Liver (tissue), 9 donors: ENCODE measurements around the gene KCNIP1. TPM values are rescaled to one million over a fixed set of nuclear protein-coding genes. Genes with fewer than 3 reads are reported as not detected.

ENCODE experiments used
- DNase-seq: peaks from one replicate; pipeline ENCODE4 v3.0.0-alpha.2; 2017; ENCODE audit warnings: low spot score
- H3K27ac ChIP-seq, 2 donors: one replicate each; pipeline ENCODE4 v1.7.0; 2013; ENCODE audit warnings: inconsistent platforms in 2 of 2, low read length in 2 of 2, control low read depth in 1 of 2, low read depth in 1 of 2, mild to moderate bottlenecking in 1 of 2
- H3K27me3 ChIP-seq, 4 donors: one replicate each; pipeline versions ENCODE4 v1.6.1 to v1.7.0; 2013; ENCODE audit warnings: low read length in 3 of 4, inconsistent platforms in 1 of 4, mild to moderate bottlenecking in 1 of 4, moderate library complexity in 1 of 4; ENCODE audit not compliant: control insufficient read depth in 4 of 4, insufficient read depth in 4 of 4
- H3K36me3 ChIP-seq, 4 donors: one replicate each; pipeline versions ENCODE4 v1.6.1 to v1.7.0; 2013; ENCODE audit warnings: low read length in 3 of 4, mild to moderate bottlenecking in 3 of 4, low read depth in 1 of 4, moderate library complexity in 1 of 4; ENCODE audit not compliant: control insufficient read depth in 4 of 4, insufficient read depth in 3 of 4
- H3K4me1 ChIP-seq, 4 donors: one replicate each; pipeline versions ENCODE4 v1.6.1 to v1.7.0; 2013; ENCODE audit warnings: low read length in 3 of 4, mild to moderate bottlenecking in 3 of 4, moderate library complexity in 1 of 4; ENCODE audit not compliant: control insufficient read depth in 4 of 4, insufficient read depth in 4 of 4
- H3K4me3 ChIP-seq, 3 donors: one replicate each; pipeline versions ENCODE4 v1.6.1 to v1.7.0; 2013; ENCODE audit warnings: low read length in 3 of 3, control low read depth in 1 of 3, low read depth in 1 of 3, mild to moderate bottlenecking in 1 of 3
- H3K9ac ChIP-seq, 2 donors: one replicate each; pipeline ENCODE4 v1.7.0; 2013; ENCODE audit warnings: low read length in 2 of 2, mild to moderate bottlenecking in 2 of 2, moderate library complexity in 2 of 2, control low read depth in 1 of 2, low read depth in 1 of 2
- H3K9me3 ChIP-seq, 4 donors: one replicate each; pipeline versions ENCODE4 v1.6.1 to v1.7.0; 2013; ENCODE audit warnings: low read length in 3 of 4; ENCODE audit not compliant: control insufficient read depth in 4 of 4
- ATF3 ChIP-seq: IDR thresholded peaks from 2 replicates; pipeline ENCODE4 v1.6.1; 2016; ENCODE audit warnings: antibody characterized with exemption
- CTCF ChIP-seq: fragments of 150-350 bp; IDR thresholded peaks from 2 replicates; pipeline ENCODE4 v1.5.1; 2017; ENCODE audit warnings: improper control_type of control experiment, low read depth, low read length; ENCODE audit not compliant: missing input control
- EGR1 ChIP-seq, 2 donors: IDR thresholded peaks; 2 replicates each; pipeline ENCODE4 v1.6.1; 2016 to 2018; ENCODE audit warnings: antibody characterized with exemption in 2 of 2, low read depth in 2 of 2
- FOXA1 ChIP-seq: IDR thresholded peaks from 2 replicates; pipeline ENCODE4 v1.6.1; 2016; ENCODE audit warnings: antibody characterized with exemption
- FOXA2 ChIP-seq: IDR thresholded peaks from 2 replicates; pipeline ENCODE4 v1.6.1; 2016; ENCODE audit warnings: antibody characterized with exemption
- GABPA ChIP-seq, 2 donors: IDR thresholded peaks in 1 of 2; conservative IDR thresholded peaks in 1 of 2; 2 replicates each; pipeline ENCODE4 v1.6.1; 2016; ENCODE audit warnings: antibody characterized with exemption in 2 of 2, mild to moderate bottlenecking in 1 of 2, moderate library complexity in 1 of 2
- HNF4G ChIP-seq: IDR thresholded peaks from 2 replicates; pipeline ENCODE4 v1.6.1; 2016; ENCODE audit warnings: antibody characterized with exemption
- JUND ChIP-seq, 2 donors: IDR thresholded peaks; 2 replicates each; pipeline ENCODE4 v1.6.1; 2016; ENCODE audit warnings: antibody characterized with exemption in 2 of 2
- NR2F2 ChIP-seq: IDR thresholded peaks from 2 replicates; pipeline ENCODE4 v1.6.1; 2016; ENCODE audit warnings: antibody characterized with exemption
- RAD21 ChIP-seq, 2 donors: IDR thresholded peaks; 2 replicates each; pipeline ENCODE4 v1.6.1; 2016; ENCODE audit warnings: antibody characterized with exemption in 2 of 2, mild to moderate bottlenecking in 2 of 2
- REST ChIP-seq: IDR thresholded peaks from 2 replicates; pipeline ENCODE4 v1.6.1; 2016; ENCODE audit warnings: antibody characterized with exemption, mild to moderate bottlenecking
- SP1 ChIP-seq: IDR thresholded peaks from 2 replicates; pipeline ENCODE4 v1.6.1; 2018; ENCODE audit warnings: antibody characterized with exemption, mild to moderate bottlenecking
- TAF1 ChIP-seq: conservative IDR thresholded peaks from 2 replicates; pipeline ENCODE4 v1.6.1; 2016; ENCODE audit warnings: antibody characterized with exemption, mild to moderate bottlenecking
- YY1 ChIP-seq: IDR thresholded peaks from 2 replicates; pipeline ENCODE4 v1.6.1; 2016; ENCODE audit warnings: antibody characterized with exemption, mild to moderate bottlenecking
- ZBTB33 ChIP-seq: IDR thresholded peaks from 2 replicates; pipeline ENCODE4 v1.6.1; 2016; ENCODE audit warnings: antibody characterized with exemption
- WGBS: extraction: QIAGEN DNeasy Blood & Tissue Kit; methylation state at CpG from one replicate; pipeline ENCODE4 v1.1.7; 2013; 5-methylcytosine and 5-hydroxymethylcytosine counted together
- polyA plus RNA-seq, 2 donors: library from polyadenylated mRNA; stranded (reverse) in 1 of 2; unstranded in 1 of 2; fragments of 200-250 nt in 1 of 2; fragments of >200 nt in 1 of 2; fragmentation: Nextera tagmentation in 1 of 2; extraction: Ambion mirVana in 1 of 2; gene quantifications; one replicate each; pipeline versions ENCODE4 v1.2.1 to v1.2.3, GENCODE V29; 2013 to 2015
- total RNA-seq, 2 donors: library from RNA; depleted of rRNA; stranded (reverse); fragments of >200 nt; gene quantifications; one replicate each; pipeline ENCODE4 v1.2.3, GENCODE V29; 2014
- TF ChIP-seq, protein P1 (sequence below): IDR thresholded peaks from 2 replicates; pipeline ENCODE4 v1.6.1; 2016; ENCODE audit warnings: antibody characterized with exemption
- donor health status: healthy.
- donor health status: healthy.
- donor health status: healthy.
- donor health status: healthy.
- donor health status: healthy.

The KCNIP1 gene
- total and polyA plus RNA-seq, 4 donors: 0.08 to 0.23 TPM; not detected in 2

GRCh38 chr5:170541146-170541769, 37.4 kb downstream of the KCNIP1 start:
- H3K27ac ChIP-seq: no peak overlapping the region
- TF ChIP-seq CTCF (no peak), SP1 (no peak), HNF4G (no peak)
- 98% methylated on average over 1 of the region's 1 CpG for WGBS
- H3K9ac ChIP-seq: no peak overlapping the region
- H3K4me1 ChIP-seq: no peaks in the 10 kb centered on the region
- no peaks in the 10 kb centered on the region for H3K36me3 ChIP-seq
- DNase-seq: no peak
- no peaks in the 10 kb centered on the region for H3K27me3 ChIP-seq
- H3K4me3 ChIP-seq: no peak overlapping the region
- peaks cover 0 to 10% (median 6%) of the 10 kb centered on the region in 4 donors for H3K9me3 ChIP-seq

DNA sequence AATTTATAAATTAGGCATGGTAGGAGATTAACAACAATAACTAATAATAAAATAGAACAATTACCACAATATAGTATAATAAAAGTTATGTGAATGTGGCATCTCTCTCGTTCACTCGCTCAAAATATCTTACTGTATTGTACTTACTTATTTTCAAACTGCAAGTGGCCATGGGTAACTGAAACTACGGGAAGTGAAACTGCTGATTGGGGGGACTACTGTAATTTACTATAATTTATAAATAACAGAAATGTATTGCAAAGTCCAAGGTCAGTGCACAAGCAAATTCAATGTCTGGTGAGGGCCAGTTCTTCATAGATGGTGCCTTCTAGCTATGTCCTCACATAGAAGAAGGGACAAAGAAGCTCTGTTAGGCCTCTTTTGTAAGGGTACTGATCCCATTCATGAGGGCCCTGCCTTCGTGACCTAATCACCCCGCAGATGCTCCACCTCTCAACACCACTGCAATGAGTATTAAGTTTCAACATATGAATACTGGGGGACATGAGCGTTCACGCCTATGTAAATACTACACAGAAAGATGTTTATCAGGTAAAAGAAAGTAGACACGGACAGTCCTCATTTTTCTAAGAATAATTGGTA, 39.0 kb downstream of the KCNIP1 start:
- H3K27me3 ChIP-seq: no peaks in the 10 kb centered on the region
- no peak overlapping the region for H3K27ac ChIP-seq
- no peaks in the 10 kb centered on the region for H3K4me1 ChIP-seq
- no peak overlapping the region for H3K9ac ChIP-seq
- WGBS: 76% methylated on average over 8 of the region's 8 CpGs
- TF ChIP-seq ATF3 (no peak), ZBTB33 (no peak), EGR1 (IDR thresholded peaks at IDR 0.05; ENCODE audit: low read depth in 2 of 2) (no peak), FOXA2 (no peak), RAD21 (IDR thresholded peaks at IDR 0.05) (no peak), REST (no peak), SP1 (no peak), FOXA1 (no peak), GABPA (IDR thresholded peaks at IDR 0.05 in 1 of 2, conservative IDR thresholded peaks at IDR 0.05 in 1 of 2) (no peak), NR2F2 (no peak), YY1 (no peak), TAF1 (no peak), JUND (IDR thresholded peaks at IDR 0.05) (no peak), HNF4G (no peak)
- TF ChIP-seq, protein P1, sequence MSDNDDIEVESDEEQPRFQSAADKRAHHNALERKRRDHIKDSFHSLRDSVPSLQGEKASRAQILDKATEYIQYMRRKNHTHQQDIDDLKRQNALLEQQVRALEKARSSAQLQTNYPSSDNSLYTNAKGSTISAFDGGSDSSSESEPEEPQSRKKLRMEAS: no peak
- no peaks in the 10 kb centered on the region for H3K36me3 ChIP-seq
- DNase-seq: no peak
- no peak overlapping the region for H3K4me3 ChIP-seq
- peaks cover 0 to 12% (median 7%) of the 10 kb centered on the region in 4 donors for H3K9me3 ChIP-seq
